ENCODE results near the gene CDKN2B. TPM values are rescaled to one million over a fixed set of nuclear protein-coding genes. Genes with fewer than 3 reads are reported as not detected.
A peak's percentile ranks its signal among the peaks of the same experiment; 100 is the strongest.

CDKN2B gene
- total and polyA plus RNA-seq, 9 donors, result 0.63 to 5.7 (median 1.7) TPM

GRCh38 chr9:22028394-22028793 is 19.3 kb upstream of the CDKN2B start:
- no peak overlapping the region for H3K4me3 ChIP-seq
- DNase-seq, result no peak
- H3K9me3 ChIP-seq, result no peaks in the 10 kb centered on the region
- no peaks in the 10 kb centered on the region for H3K27me3 ChIP-seq
- H3K4me1 ChIP-seq (ENCODE audit: insufficient read depth), result no peaks in the 10 kb centered on the region
- TF ChIP-seq CTCF (IDR thresholded peaks at IDR 0.05), result no peak
- TF ChIP-seq EP300 (IDR thresholded peaks at IDR 0.05), result no peak
- no peak for TF ChIP-seq POLR2A (IDR thresholded peaks at IDR 0.05)
- H3K27ac ChIP-seq, result no peak overlapping the region
- H3K36me3 ChIP-seq, result no peaks in the 10 kb centered on the region
- intact Hi-C loops (cut with DNase I), result no loop called here

GRCh38 chr9:22026696-22027095 is 17.6 kb upstream of the CDKN2B start:
- Histone ChIP-seq H3K36me3 (no peaks in the 10 kb centered on the region), H3K27ac (no peak overlapping the region), H3K4me1 (ENCODE audit: insufficient read depth) (no peaks in the 10 kb centered on the region), H3K4me3 (no peak overlapping the region), H3K27me3 (no peaks in the 10 kb centered on the region), H3K9me3 (no peaks in the 10 kb centered on the region)
- WGBS, 3 donors, result 56 to 64% (median 61%) methylated on average over 6 of the region's 6 CpGs
- DNase-seq, result no peak
- TF ChIP-seq POLR2A (IDR thresholded peaks at IDR 0.05) (no peak), EP300 (IDR thresholded peaks at IDR 0.05) (no peak), CTCF (IDR thresholded peaks at IDR 0.05) (no peak)
- intact Hi-C loops (cut with DNase I), result no loop called here

GRCh38 chr9:22022396-22022795 is 13.3 kb upstream of the CDKN2B start:
- TF ChIP-seq EP300 (IDR thresholded peaks at IDR 0.05) (no peak), POLR2A (IDR thresholded peaks at IDR 0.05) (no peak), CTCF (IDR thresholded peaks at IDR 0.05) (no peak)
- intact Hi-C loops (cut with DNase I), result no loop called here
- Histone ChIP-seq H3K9me3 (no peaks in the 10 kb centered on the region), H3K27ac (no peak overlapping the region), H3K36me3 (no peaks in the 10 kb centered on the region), H3K4me1 (ENCODE audit: insufficient read depth) (no peaks in the 10 kb centered on the region), H3K27me3 (no peaks in the 10 kb centered on the region), H3K4me3 (no peak overlapping the region)
- 95 to 96% (median 96%) methylated on average over 3 of the region's 3 CpGs for WGBS, 3 donors
- no peak for DNase-seq

- DNase-seq, result peak in 2 of 5 donors; percentile 46 to 57
- H3K27me3 ChIP-seq, result no peaks in the 10 kb centered on the region
- no peak for TF ChIP-seq EP300 (IDR thresholded peaks at IDR 0.05)
- TF ChIP-seq CTCF (IDR thresholded peaks at IDR 0.05), result no peak
- no peak for TF ChIP-seq POLR2A (IDR thresholded peaks at IDR 0.05)
- H3K36me3 ChIP-seq, result no peaks in the 10 kb centered on the region
- peaks cover 4% of the 10 kb centered on the region for H3K4me1 ChIP-seq (ENCODE audit: insufficient read depth)
- intact Hi-C loops (cut with DNase I), result no loop called here
- 18 to 21% (median 20%) methylated on average over 13 of the region's 13 CpGs for WGBS, 3 donors
- no peaks in the 10 kb centered on the region for H3K9me3 ChIP-seq
- no peak overlapping the region for H3K27ac ChIP-seq
- H3K4me3 ChIP-seq, result no peak overlapping the region
These were observed 1.9 kb upstream of the CDKN2B start for GRCh38 chr9:22010866-22011625.

Measured in ovary (tissue), 9 donors.